WTC11 (cell line): ENCODE measurements around the gene TXNRD2.

Experiments
- AR ChIP-seq: fragments of 250-450 bp; sonication (Bioruptor Pico); IDR thresholded peaks from 2 replicates; pipeline ENCODE4 v1.9.0; 2021; ENCODE audit warnings: mild to moderate bottlenecking
- ATF1 ChIP-seq: sonication (generic); formaldehyde crosslinking; IDR thresholded peaks from 2 replicates; pipeline ENCODE4 v1.8.1; 2023; ENCODE audit warnings: mild to moderate bottlenecking, moderate library complexity, missing genetic modification reagents
- CREB1 ChIP-seq: sonication (generic); formaldehyde crosslinking; IDR thresholded peaks from 2 replicates; pipeline ENCODE4 v1.8.0; 2023; ENCODE audit warnings: mild to moderate bottlenecking, missing genetic modification reagents
- CTCF ChIP-seq: fragments of 200-600 bp; IDR thresholded peaks from 2 replicates; pipeline ENCODE4 v1.8.0; 2022; ENCODE audit warnings: antibody characterized with exemption
- FOXP1 ChIP-seq: sonication (generic); formaldehyde crosslinking; IDR thresholded peaks from 2 replicates; pipeline ENCODE4 v1.8.0; 2022; ENCODE audit warnings: missing genetic modification reagents, mild to moderate bottlenecking, moderate library complexity, borderline replicate concordance
- HMGXB4 ChIP-seq: sonication (generic); formaldehyde crosslinking; IDR thresholded peaks from 2 replicates; pipeline ENCODE4 v1.8.1; 2023; ENCODE audit warnings: mild to moderate bottlenecking, moderate library complexity, missing genetic modification reagents
- MYBL2 ChIP-seq: sonication (generic); formaldehyde crosslinking; IDR thresholded peaks from 2 replicates; pipeline ENCODE4 v1.8.1; 2023; ENCODE audit warnings: mild to moderate bottlenecking, moderate library complexity, missing genetic modification reagents
- NR2C2 ChIP-seq: sonication (generic); formaldehyde crosslinking; IDR thresholded peaks from 2 replicates; pipeline ENCODE4 v1.8.0; 2022; ENCODE audit warnings: mild to moderate bottlenecking, missing genetic modification reagents
- SP1 ChIP-seq: sonication (generic); formaldehyde crosslinking; conservative IDR thresholded peaks from 2 replicates; pipeline ENCODE4 v1.8.1; 2022; ENCODE audit warnings: missing genetic modification reagents
- ZBTB43 ChIP-seq: sonication (generic); formaldehyde crosslinking; IDR thresholded peaks from 2 replicates; pipeline ENCODE4 v1.8.1; 2023; ENCODE audit warnings: mild to moderate bottlenecking, missing genetic modification reagents
- TF ChIP-seq, protein P1 (sequence below): fragments of 250-450 bp; sonication (Bioruptor Pico); IDR thresholded peaks from 2 replicates; pipeline ENCODE4 v1.8.0; 2021; ENCODE audit warnings: mild to moderate bottlenecking

GRCh38 chr22:19859861-19860510 lies 81.6 kb downstream of the TXNRD2 start:
- TF ChIP-seq ZBTB43 (CRISPR knock-in tag) (no peak), SP1 (CRISPR knock-in tag) (no peak), CTCF (no peak), AR (CRISPR knock-in tag) (no peak), HMGXB4 (CRISPR knock-in tag) (no peak), MYBL2 (CRISPR knock-in tag) (no peak), NR2C2 (CRISPR knock-in tag) (no peak), CREB1 (CRISPR knock-in tag) (no peak), ATF1 (CRISPR knock-in tag) (no peak), FOXP1 (CRISPR knock-in tag) (no peak)
- TF ChIP-seq, protein P1, sequence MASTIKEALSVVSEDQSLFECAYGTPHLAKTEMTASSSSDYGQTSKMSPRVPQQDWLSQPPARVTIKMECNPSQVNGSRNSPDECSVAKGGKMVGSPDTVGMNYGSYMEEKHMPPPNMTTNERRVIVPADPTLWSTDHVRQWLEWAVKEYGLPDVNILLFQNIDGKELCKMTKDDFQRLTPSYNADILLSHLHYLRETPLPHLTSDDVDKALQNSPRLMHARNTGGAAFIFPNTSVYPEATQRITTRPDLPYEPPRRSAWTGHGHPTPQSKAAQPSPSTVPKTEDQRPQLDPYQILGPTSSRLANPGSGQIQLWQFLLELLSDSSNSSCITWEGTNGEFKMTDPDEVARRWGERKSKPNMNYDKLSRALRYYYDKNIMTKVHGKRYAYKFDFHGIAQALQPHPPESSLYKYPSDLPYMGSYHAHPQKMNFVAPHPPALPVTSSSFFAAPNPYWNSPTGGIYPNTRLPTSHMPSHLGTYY (CRISPR knock-in tag): no peak
